Glutamatergic neuron (in vitro differentiated cells): ENCODE measurements around the gene SRGAP3. TPM values are rescaled to one million over a fixed set of nuclear protein-coding genes. Genes with fewer than 3 reads are reported as not detected.

Experiments
- DNase-seq: peaks from one replicate; pipeline ENCODE4 v3.0.0; 2022
- H3K27ac Mint-ChIP-seq: one replicate; pipeline ENCODE4 v1.8.0; 2020; ENCODE audit warnings: mild to moderate bottlenecking, mixed read lengths, inconsistent platforms; ENCODE audit not compliant: unreplicated experiment
- H3K27me3 Mint-ChIP-seq: one replicate; pipeline ENCODE4 v1.8.0; 2020; ENCODE audit warnings: mild to moderate bottlenecking, moderate library complexity, mixed read lengths, inconsistent platforms; ENCODE audit not compliant: unreplicated experiment
- H3K36me3 Mint-ChIP-seq: one replicate; pipeline ENCODE4 v1.8.0; 2020; ENCODE audit warnings: mild to moderate bottlenecking, mixed read lengths, inconsistent platforms; ENCODE audit not compliant: unreplicated experiment
- H3K4me1 Mint-ChIP-seq: one replicate; pipeline ENCODE4 v1.8.0; 2020; ENCODE audit warnings: mild to moderate bottlenecking, low read depth, mixed read lengths, inconsistent platforms; ENCODE audit not compliant: unreplicated experiment
- H3K4me3 Mint-ChIP-seq: one replicate; pipeline ENCODE4 v1.8.0; 2020; ENCODE audit warnings: mild to moderate bottlenecking, mixed read lengths, inconsistent platforms; ENCODE audit not compliant: unreplicated experiment
- H3K9me3 Mint-ChIP-seq: one replicate; pipeline ENCODE4 v1.8.0; 2020; ENCODE audit warnings: mild to moderate bottlenecking, moderate library complexity, mixed read lengths, inconsistent platforms; ENCODE audit not compliant: unreplicated experiment
- total RNA-seq: library from RNA; stranded (reverse); fragmentation: NEBNext Ultra II Directional; extraction: Animal tissue kit (Norgen Biotek cat#: 25700); gene quantifications from one replicate; pipeline ENCODE4 v1.2.1, GENCODE V29; 2021; ENCODE audit not compliant: unreplicated experiment
- TF ChIP-seq, protein P1 (sequence below): fragments of 200-600 bp; sonication (generic); IDR thresholded peaks from one replicate; pipeline ENCODE4 v1.5.0; 2021; ENCODE audit not compliant: partially characterized antibody, unreplicated experiment

SRGAP3 gene
- total RNA-seq, 1 donor from 2014 or later, result 197 TPM

DNA sequence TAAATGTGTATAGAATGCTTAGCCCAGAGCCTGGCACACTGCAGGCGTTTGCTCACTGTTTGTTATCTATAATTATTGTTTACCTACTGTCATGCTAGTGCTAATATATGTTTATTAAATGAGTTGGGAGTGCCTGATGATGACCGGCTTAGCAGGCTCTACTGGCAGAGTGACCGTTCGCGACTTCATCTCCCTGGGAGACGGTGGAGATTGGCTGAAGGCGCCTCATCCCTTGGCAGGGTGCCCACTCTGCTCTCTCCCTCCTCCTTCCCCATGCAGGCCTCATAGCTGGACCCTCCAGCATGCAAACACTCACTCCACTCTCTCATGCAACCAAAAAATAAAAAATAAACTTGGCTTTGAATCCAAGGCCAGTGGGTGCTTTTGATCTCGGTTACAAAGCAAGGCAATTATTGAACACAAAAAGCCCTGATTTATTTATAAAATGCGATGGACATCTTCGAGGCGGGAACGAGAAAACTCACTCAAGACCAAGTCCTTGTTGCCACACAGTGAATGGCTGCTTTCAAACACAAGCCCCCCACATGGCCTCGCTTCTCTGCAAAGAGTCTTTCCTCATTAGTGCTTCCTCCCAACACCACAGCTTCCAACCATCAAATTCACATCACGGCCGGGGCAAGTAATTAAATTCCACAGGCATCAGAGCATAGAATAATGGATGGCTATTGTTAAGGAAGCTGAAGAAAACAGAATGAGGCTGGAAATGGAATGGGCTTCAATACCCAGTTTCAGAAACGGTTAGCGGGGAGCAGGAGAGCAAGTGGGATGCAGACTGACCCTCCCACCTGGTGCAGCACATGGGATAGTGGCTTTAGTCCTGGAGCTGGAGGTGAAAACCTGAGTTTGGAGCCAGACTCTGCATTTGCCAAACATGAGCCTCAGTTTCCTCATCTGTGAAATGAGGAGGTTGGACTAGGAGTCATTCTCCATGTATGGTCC lies 150.4 kb downstream of the SRGAP3 start:
- Mint-ChIP-seq H3K4me3 (no peak overlapping the region), H3K27me3 (peaks cover 10% of the 10 kb centered on the region)

DNA sequence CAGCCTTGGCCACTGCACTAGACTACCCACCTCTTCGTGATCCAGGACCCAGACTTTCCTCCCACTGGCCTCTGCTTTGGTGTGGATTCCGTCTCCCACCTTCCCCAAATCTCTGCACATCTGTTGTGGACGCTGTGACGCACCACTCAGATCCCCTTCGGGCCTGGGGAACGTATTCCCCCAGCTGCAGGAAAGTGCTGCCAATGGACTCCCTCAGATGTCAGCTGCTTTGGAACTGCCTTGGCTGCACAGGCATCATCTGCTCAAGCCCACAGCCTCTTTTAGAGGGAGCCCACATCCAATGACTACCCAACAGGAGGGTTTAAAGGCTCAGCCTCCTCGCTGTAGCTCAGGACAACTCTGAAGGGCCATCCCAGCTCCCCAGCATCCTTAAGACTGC lies 152.0 kb downstream of the SRGAP3 start:
- Mint-ChIP-seq H3K4me3 (no peak overlapping the region), H3K4me1 (peaks cover 22% of the 10 kb centered on the region), H3K9me3 (peaks cover 13% of the 10 kb centered on the region)

More for the DNA sequence above, 150.4 kb downstream of the SRGAP3 start:
- DNase-seq, result no peak
- TF ChIP-seq, protein P1, sequence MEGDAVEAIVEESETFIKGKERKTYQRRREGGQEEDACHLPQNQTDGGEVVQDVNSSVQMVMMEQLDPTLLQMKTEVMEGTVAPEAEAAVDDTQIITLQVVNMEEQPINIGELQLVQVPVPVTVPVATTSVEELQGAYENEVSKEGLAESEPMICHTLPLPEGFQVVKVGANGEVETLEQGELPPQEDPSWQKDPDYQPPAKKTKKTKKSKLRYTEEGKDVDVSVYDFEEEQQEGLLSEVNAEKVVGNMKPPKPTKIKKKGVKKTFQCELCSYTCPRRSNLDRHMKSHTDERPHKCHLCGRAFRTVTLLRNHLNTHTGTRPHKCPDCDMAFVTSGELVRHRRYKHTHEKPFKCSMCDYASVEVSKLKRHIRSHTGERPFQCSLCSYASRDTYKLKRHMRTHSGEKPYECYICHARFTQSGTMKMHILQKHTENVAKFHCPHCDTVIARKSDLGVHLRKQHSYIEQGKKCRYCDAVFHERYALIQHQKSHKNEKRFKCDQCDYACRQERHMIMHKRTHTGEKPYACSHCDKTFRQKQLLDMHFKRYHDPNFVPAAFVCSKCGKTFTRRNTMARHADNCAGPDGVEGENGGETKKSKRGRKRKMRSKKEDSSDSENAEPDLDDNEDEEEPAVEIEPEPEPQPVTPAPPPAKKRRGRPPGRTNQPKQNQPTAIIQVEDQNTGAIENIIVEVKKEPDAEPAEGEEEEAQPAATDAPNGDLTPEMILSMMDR, result no peak
- Mint-ChIP-seq H3K36me3 (peaks cover 3% of the 10 kb centered on the region), H3K4me1 (peaks cover 28% of the 10 kb centered on the region), H3K27ac (peak overlapping the region; percentile 35), H3K9me3 (peaks cover 16% of the 10 kb centered on the region)

DNA sequence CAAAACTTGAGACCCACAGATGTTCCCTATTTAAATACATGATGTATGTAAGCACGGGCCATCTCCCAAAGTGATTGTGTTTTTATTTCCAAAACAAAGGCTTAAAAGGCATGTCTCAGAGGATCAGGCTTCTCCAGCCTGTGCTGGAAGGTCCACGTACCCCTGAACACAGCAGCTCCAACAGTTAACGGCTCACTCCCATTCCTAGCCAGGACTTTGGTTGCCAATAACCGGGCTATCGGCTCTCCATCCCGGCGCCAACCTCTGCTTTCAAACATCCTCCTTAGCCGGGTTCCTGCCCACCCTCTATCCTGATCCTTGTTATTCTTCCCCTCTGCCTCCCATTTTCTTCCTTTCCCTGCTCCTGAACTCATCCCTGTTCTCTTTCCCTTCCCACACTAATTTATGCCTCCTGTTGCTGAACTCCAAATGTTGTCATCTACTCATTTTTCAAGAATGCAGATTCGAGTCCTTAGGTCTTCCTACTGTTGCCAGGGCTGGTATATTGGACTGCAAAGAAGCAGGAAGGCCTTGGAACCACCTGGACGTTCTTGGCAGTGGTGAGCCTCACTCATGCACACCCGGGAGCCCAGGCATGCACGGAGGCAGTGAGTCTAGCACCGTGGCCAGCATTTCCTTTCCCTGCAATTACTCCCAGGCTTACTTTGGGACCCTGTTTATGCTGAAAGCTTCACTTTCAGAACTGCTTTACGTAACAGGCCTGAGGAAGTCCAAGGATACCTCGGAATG lies 157.8 kb downstream of the SRGAP3 start:
- Mint-ChIP-seq H3K4me3 (no peak overlapping the region), H3K36me3 (no peaks in the 10 kb centered on the region), H3K27me3 (peaks cover 5% of the 10 kb centered on the region), H3K4me1 (peaks cover 15% of the 10 kb centered on the region), H3K9me3 (peaks cover 4% of the 10 kb centered on the region), H3K27ac (peak overlapping the region; percentile 67)
- TF ChIP-seq, protein P1, result no peak
- DNase-seq, result no peak

More for the DNA sequence above, 152.0 kb downstream of the SRGAP3 start:
- TF ChIP-seq, protein P1, result no peak
- Mint-ChIP-seq H3K36me3 (peaks cover 3% of the 10 kb centered on the region), H3K27me3 (peaks cover 8% of the 10 kb centered on the region), H3K27ac (no peak overlapping the region)
- no peak for DNase-seq

DNA sequence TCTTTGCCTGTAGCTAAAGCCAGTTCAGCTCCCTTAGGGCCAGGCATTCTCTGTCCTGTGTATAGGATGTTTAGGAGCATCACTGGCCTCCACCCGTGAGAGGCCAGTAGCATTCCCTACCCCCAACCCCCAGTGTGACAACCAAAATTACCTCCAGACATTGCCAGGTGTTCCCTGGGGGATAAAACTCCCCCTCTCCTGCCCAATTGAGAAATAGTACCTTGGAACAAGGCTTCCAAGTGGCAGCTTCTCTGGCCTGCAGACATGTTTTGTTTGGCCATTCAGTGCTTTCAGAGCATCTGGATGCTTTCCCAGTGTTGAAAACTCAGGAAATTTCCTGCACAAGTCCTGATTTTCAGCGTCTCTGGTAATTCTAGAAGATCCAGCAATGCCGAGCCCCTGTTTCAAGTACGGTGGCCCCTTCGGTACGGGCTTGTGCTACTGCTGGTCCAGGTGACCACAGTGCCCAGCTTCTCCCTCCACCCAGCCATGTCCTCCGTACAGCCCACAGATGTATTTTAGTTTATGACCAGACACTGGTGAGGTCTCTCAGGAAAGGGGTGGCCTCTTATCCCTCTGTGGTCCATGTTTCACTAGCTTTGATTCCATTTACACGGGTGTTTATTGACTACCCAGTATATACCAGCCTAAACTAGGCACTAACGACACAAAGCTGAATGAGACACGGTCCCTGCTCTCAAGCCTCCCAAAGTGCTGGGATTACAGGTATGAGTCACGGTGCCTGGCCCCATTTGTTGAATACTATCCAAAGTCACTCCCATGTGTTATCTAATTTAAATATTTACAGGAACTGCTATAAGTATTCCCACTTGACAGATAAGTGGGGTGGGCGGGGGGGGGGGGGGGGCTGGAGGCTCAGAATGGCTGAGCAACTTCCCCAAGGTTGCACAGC lies 160.7 kb downstream of the SRGAP3 start:
- Mint-ChIP-seq H3K27ac (peak overlapping the region; percentile 48), H3K4me1 (peaks cover 28% of the 10 kb centered on the region), H3K36me3 (peaks cover 20% of the 10 kb centered on the region), H3K9me3 (peaks cover 12% of the 10 kb centered on the region), H3K27me3 (peaks cover 10% of the 10 kb centered on the region), H3K4me3 (no peak overlapping the region)
- TF ChIP-seq, protein P1, result no peak
- DNase-seq, result no peak
